A673 (cell line): ENCODE data around the gene RPL19.

Source experiments
- CTCF ChIP-seq: fragments of 300-800, 200-600 bp; sonication (generic); conservative IDR thresholded peaks from 2 replicates; pipeline ENCODE4 v1.5.1; 2017; ENCODE audit warnings: low read depth, mild to moderate bottlenecking, antibody characterized with exemption, low read length, moderate library complexity, mixed read lengths
- EZH2 ChIP-seq: fragments of 200-600 bp; sonication (generic); IDR thresholded peaks from 2 replicates; pipeline ENCODE4 v1.6.1; 2017; ENCODE audit warnings: borderline replicate concordance, low read depth, mild to moderate bottlenecking, mixed read lengths, antibody characterized with exemption, low read length; ENCODE audit not compliant: poor library complexity, severe bottlenecking

- TF ChIP-seq CTCF, result no peak
- no peak for TF ChIP-seq EZH2
These were observed 18.8 kb upstream of the RPL19 start for GRCh38 chr17:39181303-39181702.
